Activated CD4-positive, alpha-beta T cell treated with anti-CD3 and anti-CD28 coated beads, Interleukin-10, Interleukin-2, amounts not matched to agents 100 ng/mL and 50 ng/mL, durations not matched to agents 16 hours and 8 hours (primary cell): ENCODE data around the gene LGR6.

Source experiments
- DNase-seq: peaks from one replicate; pipeline ENCODE4 v3.0.0-alpha.2; 2020

The LGR6 gene

GRCh38 chr1:202201266-202201665 lies 7.7 kb downstream of the LGR6 start:
- DNase-seq: no peak

- no peak for DNase-seq
These were observed 8.4 kb downstream of the LGR6 start for GRCh38 chr1:202201971-202202370.

GRCh38 chr1:202202500-202203168 lies 9.0 kb downstream of the LGR6 start:
- no peak for DNase-seq

- no peak for DNase-seq
These were observed 9.8 kb downstream of the LGR6 start for GRCh38 chr1:202203238-202204039.

GRCh38 chr1:202204065-202204464 lies 10.5 kb downstream of the LGR6 start:
- DNase-seq: no peak

- no peak for DNase-seq
These were observed 12.1 kb downstream of the LGR6 start for GRCh38 chr1:202205523-202206190.

- DNase-seq: no peak
These were observed 13.7 kb downstream of the LGR6 start for GRCh38 chr1:202207292-202207691.

- no peak for DNase-seq
These were observed 14.8 kb downstream of the LGR6 start for GRCh38 chr1:202208351-202208857.

- no peak for DNase-seq
These were observed 16.8 kb downstream of the LGR6 start for GRCh38 chr1:202210385-202210784.

- no peak for DNase-seq
These were observed 17.4 kb downstream of the LGR6 start for GRCh38 chr1:202210969-202211368.

GRCh38 chr1:202212787-202213186 lies 19.2 kb downstream of the LGR6 start:
- no peak for DNase-seq

GRCh38 chr1:202213361-202214088 lies 19.9 kb downstream of the LGR6 start:
- peak; percentile 6 for DNase-seq

GRCh38 chr1:202214089-202214843 lies 20.7 kb downstream of the LGR6 start:
- no peak for DNase-seq

- no peak for DNase-seq
These were observed 22.0 kb downstream of the LGR6 start for GRCh38 chr1:202215472-202216130.

GRCh38 chr1:202216691-202217090 lies 23.1 kb downstream of the LGR6 start:
- DNase-seq: no peak

- no peak for DNase-seq
These were observed 23.9 kb downstream of the LGR6 start for GRCh38 chr1:202217516-202217915.

GRCh38 chr1:202217951-202218350 lies 24.4 kb downstream of the LGR6 start:
- DNase-seq: no peak

- DNase-seq: no peak
These were observed 27.1 kb downstream of the LGR6 start for GRCh38 chr1:202220733-202221132.

GRCh38 chr1:202221911-202222909 lies 28.6 kb downstream of the LGR6 start:
- DNase-seq: no peak

- no peak for DNase-seq
These were observed 29.7 kb downstream of the LGR6 start for GRCh38 chr1:202223121-202223860.
